ENCODE data around the gene GPLD1. TPM values are rescaled to one million over a fixed set of nuclear protein-coding genes. Genes with fewer than 3 reads are reported as not detected.
"Not testable (repeated sequence)": the region's sequence is repeated elsewhere in the genome, so short reads cannot be mapped to it uniquely, and the experiment has no call there.

Gene GPLD1
- total RNA-seq, 6 donors from 2014 or later = 2.5 to 15.7 (median 7.3) TPM

GRCh38 chr6:24522228-24523176 lies 33.1 kb upstream of the GPLD1 start:
- no peak for DNase-seq
- no peak overlapping the region for H3K4me3 ChIP-seq
- H3K27ac ChIP-seq = no peak overlapping the region
- WGBS, 2 donors = 81 to 84% methylated on average over 13 of the region's 13 CpGs
- no peaks in the 10 kb centered on the region for H3K27me3 ChIP-seq
- no peaks in the 10 kb centered on the region for H3K9me3 ChIP-seq
- H3K36me3 ChIP-seq = peaks cover 0 to 2% (median 0%) of the 10 kb centered on the region in 4 donors
- H3K4me1 ChIP-seq = peaks cover 0 to 6% (median 0%) of the 10 kb centered on the region in 4 donors
- TF ChIP-seq CTCF (IDR thresholded peaks at IDR 0.05) (no peak), POLR2AphosphoS5 (IDR thresholded peaks at IDR 0.05) (no peak), POLR2A (IDR thresholded peaks at IDR 0.05) (no peak), EP300 (IDR thresholded peaks at IDR 0.05) (no peak)
- no peak for ATAC-seq (ENCODE audit: low FRiP score in 2 of 2)

DNA sequence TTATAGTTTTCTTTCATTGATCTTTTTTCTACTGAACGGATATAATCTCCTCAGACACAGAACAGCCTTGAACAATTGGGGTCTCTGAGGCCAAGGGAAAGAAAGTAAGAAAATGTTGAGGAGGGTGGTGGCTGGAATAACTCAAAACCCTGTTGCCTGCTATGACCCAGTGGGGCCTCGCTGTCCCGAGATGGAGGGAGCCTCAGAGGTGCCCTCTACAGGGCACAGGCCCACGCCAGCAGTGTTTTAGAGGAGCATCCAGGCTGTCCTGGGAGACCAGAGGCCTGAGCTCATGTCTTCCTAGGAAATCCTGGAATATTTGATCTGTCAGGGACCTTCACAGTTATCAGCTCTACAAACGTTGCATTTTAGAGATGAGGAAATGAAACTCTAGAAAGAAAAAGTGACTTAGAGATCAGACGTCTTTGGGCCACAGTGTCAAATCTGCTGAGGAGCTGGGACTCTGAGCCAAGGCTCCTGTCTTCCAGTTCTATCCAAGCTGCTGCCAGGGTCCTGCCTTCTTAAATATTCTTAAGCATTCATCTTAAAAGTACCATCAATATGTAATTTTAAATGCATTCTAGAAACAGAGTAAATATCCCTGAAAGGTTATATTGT lies 31.7 kb upstream of the GPLD1 start:
- H3K4me3 ChIP-seq = no peak overlapping the region
- H3K27me3 ChIP-seq = no peaks in the 10 kb centered on the region
- H3K4me1 ChIP-seq = peaks cover 0 to 6% (median 0%) of the 10 kb centered on the region in 4 donors
- no peaks in the 10 kb centered on the region for H3K9me3 ChIP-seq
- peak in 5 of 6 experiments; percentile 30 to 54 (median 47) for TF ChIP-seq CTCF (IDR thresholded peaks at IDR 0.05)
- TF ChIP-seq EP300 (IDR thresholded peaks at IDR 0.05) = no peak
- peaks cover 0 to 3% (median 0%) of the 10 kb centered on the region in 4 donors for H3K36me3 ChIP-seq
- WGBS, 2 donors = 37 to 41% methylated on average over 6 of the region's 6 CpGs
- no peak overlapping the region for H3K27ac ChIP-seq
- DNase-seq = peak in 1 of 2 donors; percentile 59
- ATAC-seq (ENCODE audit: low FRiP score in 2 of 2) = peak; percentile 72 to 80

GRCh38 chr6:24517659-24518543 lies 28.5 kb upstream of the GPLD1 start:
- Histone ChIP-seq H3K4me3 (no peak overlapping the region), H3K27ac (peak overlapping the region in 1 of 4 donors; percentile 35), H3K36me3 (peaks cover 0 to 5% (median 3%) of the 10 kb centered on the region in 4 donors), H3K9me3 (no peaks in the 10 kb centered on the region), H3K4me1 (peaks cover 0 to 6% (median 0%) of the 10 kb centered on the region in 4 donors), H3K27me3 (no peaks in the 10 kb centered on the region)
- DNase-seq (no peak), ATAC-seq (ENCODE audit: low FRiP score in 2 of 2) (no peak)
- 70 to 76% methylated on average over 4 of the region's 4 CpGs for WGBS, 2 donors
- no peak for TF ChIP-seq POLR2A (IDR thresholded peaks at IDR 0.05)
- TF ChIP-seq CTCF (IDR thresholded peaks at IDR 0.05) = no peak
- no peak for TF ChIP-seq EP300 (IDR thresholded peaks at IDR 0.05)
- no peak for TF ChIP-seq POLR2AphosphoS5 (IDR thresholded peaks at IDR 0.05)

DNA sequence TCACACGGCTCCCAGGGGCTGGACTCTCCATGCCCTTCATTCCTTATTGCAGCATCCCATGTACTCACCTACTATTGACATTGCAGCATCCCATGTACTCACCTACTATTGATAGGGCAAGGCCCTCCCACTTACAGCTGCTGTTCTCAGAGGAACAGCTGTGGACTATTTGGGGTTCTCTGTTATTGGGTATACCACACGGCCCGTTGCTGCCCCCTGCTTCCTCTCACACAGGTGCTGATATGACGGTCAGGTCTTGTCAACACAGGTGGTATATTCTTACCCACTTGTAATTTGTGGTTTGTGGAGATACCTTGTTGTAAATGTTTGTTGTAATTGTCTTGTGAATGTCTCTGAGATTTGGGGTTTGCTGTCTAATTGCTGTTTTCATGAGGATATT lies 24.2 kb upstream of the GPLD1 start:
- Histone ChIP-seq H3K36me3 (peaks cover 0 to 5% (median 3%) of the 10 kb centered on the region in 4 donors), H3K27me3 (no peaks in the 10 kb centered on the region), H3K27ac (no peak overlapping the region), H3K4me1 (peaks cover 0 to 6% (median 0%) of the 10 kb centered on the region in 4 donors), H3K4me3 (no peak overlapping the region), H3K9me3 (no peaks in the 10 kb centered on the region)
- WGBS, 2 donors = 95 to 98% methylated on average over 4 of the region's 4 CpGs
- DNase-seq (no peak), ATAC-seq (ENCODE audit: low FRiP score in 2 of 2) (no peak)
- no peak for TF ChIP-seq CTCF (IDR thresholded peaks at IDR 0.05)
- no peak for TF ChIP-seq POLR2A (IDR thresholded peaks at IDR 0.05)
- TF ChIP-seq EP300 (IDR thresholded peaks at IDR 0.05) = no peak
- no peak for TF ChIP-seq POLR2AphosphoS5 (IDR thresholded peaks at IDR 0.05)

- not testable (repeated sequence) for H3K27me3 ChIP-seq; DNase-seq; H3K27ac ChIP-seq; H3K9me3 ChIP-seq; H3K4me3 ChIP-seq; H3K4me1 ChIP-seq; H3K36me3 ChIP-seq; ATAC-seq (ENCODE audit: low FRiP score in 2 of 2)
- 62 to 72% methylated on average over 6 of the region's 6 CpGs for WGBS, 2 donors
Measured at GRCh38 chr6:24511976-24512375, 22.6 kb upstream of the GPLD1 start.
